ENCODE data around the gene BTN2A1. TPM values are rescaled to one million over a fixed set of nuclear protein-coding genes. Genes with fewer than 3 reads are reported as not detected.

Gene BTN2A1
- total and polyA plus RNA-seq, 9 of the 15 experiments (the other 6 are each of a cell fraction or from before 2014, with no cell fraction given), result 6.7 to 22.1 (median 16.4) TPM

DNA sequence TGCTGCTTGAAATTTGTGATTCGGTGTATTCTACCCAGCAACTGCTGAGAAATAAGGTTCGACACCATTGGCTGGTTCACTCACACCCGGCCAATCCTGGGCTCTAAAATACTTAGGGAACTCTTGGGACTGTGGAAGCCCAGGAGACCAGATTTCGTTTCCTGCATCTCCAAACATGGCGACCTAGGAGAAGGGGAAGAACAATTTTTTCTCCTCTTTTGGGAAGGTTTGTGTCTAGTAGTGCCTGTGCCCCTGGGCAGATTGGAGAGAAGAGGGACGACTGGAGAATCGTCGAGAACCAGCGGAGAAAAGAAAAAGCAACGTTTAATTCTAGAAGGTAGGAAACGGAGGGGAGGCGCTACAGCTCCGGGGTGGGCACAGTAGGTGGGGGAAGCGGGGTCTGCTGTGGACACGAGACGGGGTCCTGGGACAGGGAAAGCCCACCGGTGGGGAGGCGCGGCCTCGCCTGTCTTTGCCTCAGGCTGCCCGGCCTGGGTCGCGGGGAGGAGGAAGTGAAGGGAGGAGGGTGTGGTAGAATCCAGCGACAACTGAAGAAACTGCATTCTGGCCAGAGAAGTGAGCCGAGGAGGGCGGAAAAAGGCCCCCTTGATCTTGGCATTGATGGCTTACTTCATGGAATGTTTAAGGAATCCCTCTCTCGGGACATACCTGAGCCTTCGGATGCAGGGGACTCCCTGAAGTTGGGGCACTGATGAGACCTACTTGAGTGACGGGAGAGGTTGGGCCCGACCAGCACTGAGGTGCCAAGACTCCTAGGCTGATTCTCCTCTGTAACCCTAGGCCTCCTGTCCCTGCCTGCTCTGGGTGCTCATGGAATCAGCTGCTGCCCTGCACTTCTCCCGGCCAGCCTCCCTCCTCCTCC, at the start of gene BTN2A1 (continued):
- TF ChIP-seq, protein P1, sequence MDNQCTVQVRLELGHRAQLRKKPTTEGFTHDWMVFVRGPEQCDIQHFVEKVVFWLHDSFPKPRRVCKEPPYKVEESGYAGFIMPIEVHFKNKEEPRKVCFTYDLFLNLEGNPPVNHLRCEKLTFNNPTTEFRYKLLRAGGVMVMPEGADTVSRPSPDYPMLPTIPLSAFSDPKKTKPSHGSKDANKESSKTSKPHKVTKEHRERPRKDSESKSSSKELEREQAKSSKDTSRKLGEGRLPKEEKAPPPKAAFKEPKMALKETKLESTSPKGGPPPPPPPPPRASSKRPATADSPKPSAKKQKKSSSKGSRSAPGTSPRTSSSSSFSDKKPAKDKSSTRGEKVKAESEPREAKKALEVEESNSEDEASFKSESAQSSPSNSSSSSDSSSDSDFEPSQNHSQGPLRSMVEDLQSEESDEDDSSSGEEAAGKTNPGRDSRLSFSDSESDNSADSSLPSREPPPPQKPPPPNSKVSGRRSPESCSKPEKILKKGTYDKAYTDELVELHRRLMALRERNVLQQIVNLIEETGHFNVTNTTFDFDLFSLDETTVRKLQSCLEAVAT (IDR thresholded peaks at IDR 0.05), result peak in 1 of 2 experiments; percentile 50; a peak in 1 of 4 replicates
- 0 out of 2 replicates have a peak, but pooled peaks have one; percentile 35 for TF ChIP-seq NR2C2 (CRISPR knock-in tag; IDR thresholded peaks at IDR 0.05)
- TF ChIP-seq NR2C2 (tag; IDR thresholded peaks at IDR 0.05), result no peak
- peak; percentile 60; the same call in 1 of the 2 replicates for TF ChIP-seq NBN (IDR thresholded peaks at IDR 0.05; ENCODE audit: low read depth)
- TF ChIP-seq POLR2A (conservative IDR thresholded peaks at IDR 0.05), result peak; percentile 80
- no peak for TF ChIP-seq ZNF586 (CRISPR knock-in tag; conservative IDR thresholded peaks at IDR 0.05)
- peak; percentile 57; the same call in 1 of the 2 replicates for TF ChIP-seq TAF7 (tag; IDR thresholded peaks at IDR 0.05)
- TF ChIP-seq ZNF785 (CRISPR knock-in tag; IDR thresholded peaks at IDR 0.05), result no peak
- 0 out of 4 replicates have a peak, but pooled peaks of 1 of the 2 experiments have one; percentile 72 for TF ChIP-seq SIN3A (IDR thresholded peaks at IDR 0.05; ENCODE audit: borderline replicate concordance in 2 of 2, control insufficient read depth in 1 of 2, low read depth in 2 of 2, low read length in 2 of 2)
- TF ChIP-seq MIER1 (IDR thresholded peaks at IDR 0.05; ENCODE audit: low read depth), result 0 out of 2 replicates have a peak, but pooled peaks have one; percentile 29
- TF ChIP-seq HLTF (IDR thresholded peaks at IDR 0.05), result no peak
- TF ChIP-seq POLR2G (IDR thresholded peaks at IDR 0.05; ENCODE audit: low read depth, low read length), result peak; percentile 65
- TF ChIP-seq POLR2B (IDR thresholded peaks at IDR 0.05; ENCODE audit: low read depth, partially characterized antibody), result peak; percentile 70
- TF ChIP-seq ATF7 (IDR thresholded peaks at IDR 0.05), result peak; percentile 19; the same call in 1 of the 2 replicates
- TF ChIP-seq GABPA (tag; conservative IDR thresholded peaks at IDR 0.05; ENCODE audit: low read depth), result no peak
- TF ChIP-seq, protein P2, sequence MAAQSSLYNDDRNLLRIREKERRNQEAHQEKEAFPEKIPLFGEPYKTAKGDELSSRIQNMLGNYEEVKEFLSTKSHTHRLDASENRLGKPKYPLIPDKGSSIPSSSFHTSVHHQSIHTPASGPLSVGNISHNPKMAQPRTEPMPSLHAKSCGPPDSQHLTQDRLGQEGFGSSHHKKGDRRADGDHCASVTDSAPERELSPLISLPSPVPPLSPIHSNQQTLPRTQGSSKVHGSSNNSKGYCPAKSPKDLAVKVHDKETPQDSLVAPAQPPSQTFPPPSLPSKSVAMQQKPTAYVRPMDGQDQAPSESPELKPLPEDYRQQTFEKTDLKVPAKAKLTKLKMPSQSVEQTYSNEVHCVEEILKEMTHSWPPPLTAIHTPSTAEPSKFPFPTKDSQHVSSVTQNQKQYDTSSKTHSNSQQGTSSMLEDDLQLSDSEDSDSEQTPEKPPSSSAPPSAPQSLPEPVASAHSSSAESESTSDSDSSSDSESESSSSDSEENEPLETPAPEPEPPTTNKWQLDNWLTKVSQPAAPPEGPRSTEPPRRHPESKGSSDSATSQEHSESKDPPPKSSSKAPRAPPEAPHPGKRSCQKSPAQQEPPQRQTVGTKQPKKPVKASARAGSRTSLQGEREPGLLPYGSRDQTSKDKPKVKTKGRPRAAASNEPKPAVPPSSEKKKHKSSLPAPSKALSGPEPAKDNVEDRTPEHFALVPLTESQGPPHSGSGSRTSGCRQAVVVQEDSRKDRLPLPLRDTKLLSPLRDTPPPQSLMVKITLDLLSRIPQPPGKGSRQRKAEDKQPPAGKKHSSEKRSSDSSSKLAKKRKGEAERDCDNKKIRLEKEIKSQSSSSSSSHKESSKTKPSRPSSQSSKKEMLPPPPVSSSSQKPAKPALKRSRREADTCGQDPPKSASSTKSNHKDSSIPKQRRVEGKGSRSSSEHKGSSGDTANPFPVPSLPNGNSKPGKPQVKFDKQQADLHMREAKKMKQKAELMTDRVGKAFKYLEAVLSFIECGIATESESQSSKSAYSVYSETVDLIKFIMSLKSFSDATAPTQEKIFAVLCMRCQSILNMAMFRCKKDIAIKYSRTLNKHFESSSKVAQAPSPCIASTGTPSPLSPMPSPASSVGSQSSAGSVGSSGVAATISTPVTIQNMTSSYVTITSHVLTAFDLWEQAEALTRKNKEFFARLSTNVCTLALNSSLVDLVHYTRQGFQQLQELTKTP (IDR thresholded peaks at IDR 0.05; ENCODE audit: low read depth in 1 of 2, partially characterized antibody in 2 of 2), result peak in 1 of 2 experiments; percentile 42
- TF ChIP-seq SMARCA5 (IDR thresholded peaks at IDR 0.05), result peak; percentile 23; the same call in 1 of the 2 replicates
- TF ChIP-seq CHD1 (IDR thresholded peaks at IDR 0.05; ENCODE audit: low read length), result peak; percentile 33
- TF ChIP-seq STAT5A (IDR thresholded peaks at IDR 0.05; ENCODE audit: borderline replicate concordance, low read length), result no peak
- TF ChIP-seq HDAC1 (IDR thresholded peaks at IDR 0.05), result peak in 1 of 2 experiments; percentile 80; a peak in 2 of 4 replicates
- TF ChIP-seq BCOR (IDR thresholded peaks at IDR 0.05), result no peak
- TF ChIP-seq MEF2A (IDR thresholded peaks at IDR 0.05; ENCODE audit: control insufficient read depth, low read depth, low read length), result no peak
- peak in 1 of 2 experiments; percentile 74; a peak in 1 of 4 replicates for TF ChIP-seq SRF (CRISPR knock-in tag; IDR thresholded peaks at IDR 0.05)
- 0 out of 2 replicates have a peak, but pooled peaks have one; percentile 11 for TF ChIP-seq CC2D1A (IDR thresholded peaks at IDR 0.05)
